GM12873 (cell line): ENCODE measurements around the gene AK9.
A peak's percentile ranks its signal among the peaks of the same experiment; 100 is the strongest.

Experiments used
- TF ChIP-seq, protein P1 (sequence below): IDR thresholded peaks from 2 replicates; pipeline ENCODE4 v1.5.1; 2012; ENCODE audit warnings: low read depth, mild to moderate bottlenecking, moderate library complexity, low read length, control low read depth; ENCODE audit not compliant: insufficient read depth; ENCODE audit errors: missing control alignments

The AK9 gene

DNA sequence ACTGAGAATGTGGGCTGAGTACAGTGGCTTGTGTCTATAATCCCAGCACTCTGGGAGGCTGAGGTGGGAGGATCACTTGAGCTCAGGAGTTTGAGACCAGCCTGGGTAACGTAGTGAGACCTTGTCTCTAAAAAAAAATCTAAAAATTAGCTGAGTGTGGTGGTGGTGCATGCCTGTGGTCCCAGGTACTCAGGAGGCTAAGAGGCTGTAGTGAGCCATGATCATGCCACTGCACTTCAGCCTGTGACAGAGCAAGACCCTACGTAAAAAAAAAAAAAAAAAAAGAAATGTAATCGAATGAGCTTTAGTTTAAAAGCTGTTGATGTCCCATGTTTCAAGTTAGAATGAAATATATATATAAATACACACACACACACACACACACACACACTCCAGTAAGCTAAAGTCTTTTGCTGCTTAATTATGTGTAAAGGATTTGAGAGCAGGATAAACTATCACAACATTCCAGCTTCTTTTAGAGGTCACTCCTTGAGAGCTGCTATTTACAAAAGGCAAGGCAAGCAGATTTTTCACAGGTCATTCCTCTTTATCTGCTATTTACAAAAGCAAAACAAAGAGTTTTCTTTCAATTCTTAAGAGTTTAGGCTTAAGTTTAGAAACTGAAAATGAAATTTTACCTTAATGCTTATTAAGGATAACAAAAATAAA is 230.7 kb downstream of the AK9 start:
- TF ChIP-seq, protein P1, sequence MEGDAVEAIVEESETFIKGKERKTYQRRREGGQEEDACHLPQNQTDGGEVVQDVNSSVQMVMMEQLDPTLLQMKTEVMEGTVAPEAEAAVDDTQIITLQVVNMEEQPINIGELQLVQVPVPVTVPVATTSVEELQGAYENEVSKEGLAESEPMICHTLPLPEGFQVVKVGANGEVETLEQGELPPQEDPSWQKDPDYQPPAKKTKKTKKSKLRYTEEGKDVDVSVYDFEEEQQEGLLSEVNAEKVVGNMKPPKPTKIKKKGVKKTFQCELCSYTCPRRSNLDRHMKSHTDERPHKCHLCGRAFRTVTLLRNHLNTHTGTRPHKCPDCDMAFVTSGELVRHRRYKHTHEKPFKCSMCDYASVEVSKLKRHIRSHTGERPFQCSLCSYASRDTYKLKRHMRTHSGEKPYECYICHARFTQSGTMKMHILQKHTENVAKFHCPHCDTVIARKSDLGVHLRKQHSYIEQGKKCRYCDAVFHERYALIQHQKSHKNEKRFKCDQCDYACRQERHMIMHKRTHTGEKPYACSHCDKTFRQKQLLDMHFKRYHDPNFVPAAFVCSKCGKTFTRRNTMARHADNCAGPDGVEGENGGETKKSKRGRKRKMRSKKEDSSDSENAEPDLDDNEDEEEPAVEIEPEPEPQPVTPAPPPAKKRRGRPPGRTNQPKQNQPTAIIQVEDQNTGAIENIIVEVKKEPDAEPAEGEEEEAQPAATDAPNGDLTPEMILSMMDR: no peak

DNA sequence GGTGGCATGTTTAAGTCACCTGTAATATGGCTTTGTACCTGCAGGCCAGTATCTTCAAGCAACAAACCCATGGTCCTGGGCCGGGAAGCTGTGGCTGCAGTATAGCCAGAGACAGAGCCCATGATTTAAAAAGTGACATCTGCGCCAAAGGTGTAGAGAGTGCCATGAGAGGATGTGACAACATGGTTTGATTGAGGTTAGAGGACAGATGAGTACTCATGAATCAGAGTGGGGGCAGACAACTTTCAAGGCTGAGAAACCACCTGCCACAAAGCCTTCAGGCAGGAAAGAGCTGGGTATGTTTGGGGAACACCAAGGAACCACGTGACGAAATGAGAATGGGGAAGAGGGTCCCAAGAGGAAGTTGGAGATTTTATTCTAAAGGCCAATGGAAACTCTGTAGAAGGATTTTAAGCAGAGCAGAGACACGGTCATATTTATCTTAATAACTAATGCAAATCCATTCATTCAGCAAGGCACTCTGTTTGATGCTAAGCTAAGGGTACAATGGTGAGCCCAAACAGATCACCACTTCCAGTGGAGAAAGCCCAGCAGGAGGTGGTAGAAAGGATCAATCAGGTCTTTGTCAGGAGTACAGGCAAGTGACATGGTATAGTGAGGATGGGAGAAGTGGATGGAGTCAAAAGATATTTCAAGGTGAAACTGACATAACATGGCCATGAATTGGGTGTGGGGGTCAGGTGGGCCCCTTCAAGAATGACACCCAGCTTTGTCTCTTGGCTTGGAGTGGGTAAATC is 232.0 kb downstream of the AK9 start:
- TF ChIP-seq, protein P1: no peak

DNA sequence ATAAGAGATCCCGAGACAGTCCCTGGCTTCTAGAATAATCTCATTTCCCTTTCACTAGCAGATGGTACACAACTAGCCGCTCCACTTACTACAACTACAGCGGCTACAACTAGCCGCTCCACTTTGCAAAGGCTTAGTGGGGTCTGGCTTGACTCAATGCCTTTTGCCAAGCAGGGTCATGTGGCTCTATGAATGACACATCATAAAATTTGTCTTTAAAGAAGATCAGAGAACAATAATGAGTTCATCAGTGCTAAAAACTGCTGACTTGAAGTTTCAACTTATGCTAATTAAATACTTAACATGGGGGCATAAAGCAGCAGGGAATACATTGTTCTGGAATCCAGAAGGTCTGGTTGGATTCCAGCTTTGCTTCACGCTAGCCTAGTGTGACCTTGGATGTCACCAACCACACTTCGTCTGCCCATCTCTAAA is 233.4 kb downstream of the AK9 start:
- TF ChIP-seq, protein P1: no peak

DNA sequence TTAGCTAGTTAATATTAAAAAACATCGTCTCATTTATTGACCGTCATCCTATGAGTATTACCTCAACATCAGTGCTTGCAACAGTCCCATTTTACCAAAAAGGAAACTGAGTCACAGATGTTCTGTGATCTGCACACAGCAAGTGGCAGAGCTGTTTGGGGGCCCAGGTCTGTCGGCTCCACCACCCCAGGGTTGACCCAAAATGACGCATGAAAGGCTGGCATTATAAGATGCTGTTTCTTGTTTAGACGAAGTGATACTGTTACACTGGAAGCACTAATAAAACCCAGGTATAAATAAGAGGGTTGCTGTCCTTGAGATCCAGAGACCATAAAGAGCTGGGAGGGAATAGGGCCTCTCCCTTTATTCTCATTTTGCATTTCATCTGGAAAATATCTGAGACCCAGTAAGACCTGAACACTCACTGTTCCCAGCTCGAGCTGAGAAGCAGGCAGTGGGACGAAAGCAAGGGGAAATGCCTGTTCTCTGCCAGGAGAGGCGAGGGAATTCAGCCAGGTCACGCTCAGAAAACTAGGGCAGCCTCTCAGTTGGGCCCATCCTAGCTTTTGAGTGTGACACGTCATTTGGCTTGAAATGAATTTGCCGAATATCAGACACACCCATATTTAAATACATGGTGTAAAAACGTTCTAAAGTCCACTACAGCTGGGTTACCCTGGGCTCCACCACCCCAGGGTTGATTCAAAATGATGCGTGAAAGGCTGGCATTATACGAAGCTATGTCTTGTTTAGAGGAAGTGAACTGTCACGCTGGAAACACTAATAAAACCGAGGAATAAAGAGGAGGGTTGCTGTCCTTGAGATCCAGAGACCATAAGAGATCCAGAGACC is 234.1 kb downstream of the AK9 start:
- TF ChIP-seq, protein P1: no peak

DNA sequence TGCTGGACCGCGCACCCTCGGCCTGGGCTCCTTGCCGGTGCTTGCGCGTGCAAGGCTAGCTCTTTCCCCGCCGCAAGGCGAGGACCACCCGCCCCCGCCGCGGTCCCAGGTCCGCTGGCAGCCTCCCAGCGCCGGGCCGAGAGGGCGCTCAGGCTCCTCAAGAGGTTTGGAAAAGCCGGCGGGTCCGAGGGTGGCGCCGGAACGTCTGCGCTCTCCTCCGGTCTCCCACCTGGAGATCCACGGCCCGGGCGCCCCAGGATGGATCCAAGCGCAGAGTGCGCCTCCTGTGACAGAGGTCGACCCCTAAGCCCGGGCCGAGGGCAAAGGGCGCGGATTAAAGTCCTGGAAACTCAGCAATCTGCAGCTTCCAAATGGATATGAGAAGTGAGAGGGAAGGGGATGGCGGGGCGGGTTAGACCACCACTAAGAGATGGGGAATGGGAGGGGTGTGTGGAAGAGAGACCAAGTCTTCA is 234.9 kb downstream of the AK9 start:
- TF ChIP-seq, protein P1: no peak

DNA sequence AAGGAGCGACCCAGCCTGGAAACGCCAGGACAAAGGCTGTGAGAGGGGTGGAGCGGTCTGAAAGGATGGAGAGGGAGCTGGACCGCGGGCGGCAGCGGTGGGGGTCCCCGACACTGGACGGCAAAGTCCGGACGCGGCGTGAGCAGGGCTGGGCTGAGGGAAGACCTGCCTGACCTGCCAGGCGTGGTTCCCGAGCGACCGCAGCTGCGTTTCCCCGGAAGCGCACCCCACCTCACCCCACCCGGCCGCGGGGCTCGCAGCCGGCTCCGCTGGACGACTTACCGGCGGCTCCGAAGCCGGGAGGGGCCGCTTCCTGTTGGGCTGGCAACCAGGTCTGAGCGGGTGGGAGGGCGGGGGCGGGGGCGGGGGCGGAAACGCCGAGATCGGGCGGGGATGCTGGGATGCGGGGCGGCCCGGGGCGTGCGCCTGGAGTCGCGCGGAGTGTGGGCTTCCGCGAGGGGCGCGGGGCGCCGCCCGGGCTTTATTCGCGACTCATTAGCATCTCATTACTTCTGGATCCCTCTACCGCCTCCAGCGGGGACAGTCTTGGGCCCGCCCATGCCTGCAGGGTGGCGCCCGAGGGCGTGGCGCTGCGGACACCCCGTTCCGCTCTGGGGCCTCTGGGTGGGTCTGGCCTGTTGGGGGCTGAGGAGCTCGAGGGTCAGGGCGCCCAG is 235.4 kb downstream of the AK9 start, which contains the start of gene MICAL1:
Gene MICAL1 (minus strand): TSS at position 336 of the 674 bp plus-strand sequence. CDS start 1,576 bp downstream, outside the sequence.
- TF ChIP-seq, protein P1: peak; percentile 51
